K562 (cell line): ENCODE data around the gene C6orf15. TPM values are rescaled to one million over a fixed set of nuclear protein-coding genes. Genes with fewer than 3 reads are reported as not detected.

Experiments
- ATAC-seq: fragments of 200-7000 bp; cut with Tn5 transposase; 3 replicates; pipeline ENCODE4 v1.9.1; 2020; ENCODE audit warnings: moderate library complexity
- BruUV-seq: library from RNA; stranded (reverse); fragments of 400-500 nt; replicated peaks from 2 replicates; lab custom pipeline; 2021; lab: Mats Ljungman, UMichigan
- CTCF ChIA-PET: fragments of 300-600 bp; formaldehyde crosslinking; extraction: SDS; loops from one replicate; lab custom pipeline; 2021; ENCODE audit warnings: low intra/inter-chr PET ratio; lab: Yijun Ruan, JAX
- POLR2A ChIA-PET: fragments of 300-600, 350-650 bp; sonication (Branson Sonifier 250); formaldehyde crosslinking; extraction: SDS; loops from one replicate; lab custom pipeline; 2021; ENCODE audit warnings: antibody characterized with exemption, inconsistent platforms; lab: Yijun Ruan, JAX
- DNase-seq, 4 experiments: peaks; one replicate each; pipeline versions ENCODE4 v3.0.0 to v3.0.0-alpha.2; 2011 to 2018; ENCODE audit warnings: low spot score in 3 of 4, mixed read lengths in 3 of 4; ENCODE audit errors: extremely low read depth in 1 of 4
- FAIRE-seq: peaks from 2 replicates; lab custom pipeline; 2011; peaks lifted over from hg19 to GRCh38; lab: Jason Lieb, UNC
- H2AFZ ChIP-seq: 2 replicates; pipeline ENCODE4 v1.6.0; 2011; ENCODE audit warnings: low read depth, low read length, control low read depth, inconsistent platforms
- H3K27ac ChIP-seq: fragments of 200-600 bp; 3 replicates; pipeline ENCODE4 v1.8.0; 2011; ENCODE audit warnings: low read depth, mild to moderate bottlenecking, control low read depth, inconsistent platforms, low read length, moderate library complexity, mixed read lengths; ENCODE audit errors: extremely low read depth
- H3K27me3 ChIP-seq, 2 experiments: fragments of 300-600 bp in 1 of 2; 2 replicates in 1 of 2; 3 replicates in 1 of 2; pipeline versions ENCODE4 v1.6.0 to v1.8.0; 2011; ENCODE audit warnings: inconsistent platforms in 2 of 2, low read length in 2 of 2, mild to moderate bottlenecking in 1 of 2, mixed read lengths in 1 of 2, moderate library complexity in 1 of 2; ENCODE audit not compliant: control insufficient read depth in 2 of 2, insufficient read depth in 2 of 2
- H3K36me3 ChIP-seq: fragments of 300-600 bp; 3 replicates; pipeline ENCODE4 v1.8.0; 2011; ENCODE audit warnings: mild to moderate bottlenecking, low read length, inconsistent platforms; ENCODE audit not compliant: control insufficient read depth, insufficient read depth
- H3K4me1 ChIP-seq, 2 experiments: fragments of 200-600 bp in 1 of 2; replicated peaks in 1 of 2; 2 replicates in 1 of 2; 3 replicates in 1 of 2; pipeline versions ENCODE4 v1.5.1 to v1.8.0; 2011; ENCODE audit warnings: inconsistent platforms in 2 of 2, low read length in 2 of 2, mild to moderate bottlenecking in 1 of 2, mixed read lengths in 1 of 2, moderate library complexity in 1 of 2; ENCODE audit not compliant: control insufficient read depth in 2 of 2, insufficient read depth in 2 of 2
- H3K4me2 ChIP-seq: 2 replicates; pipeline ENCODE4 v1.6.1; 2011; ENCODE audit warnings: low read length, control low read depth, inconsistent platforms, mixed read lengths; ENCODE audit not compliant: insufficient read depth
- H3K4me3 ChIP-seq: fragments of 200-600 bp; sonication (generic), shearing (Covaris generic); 2 replicates; pipeline ENCODE4 v1.5.1; 2016; ENCODE audit warnings: control low read depth, inconsistent platforms
- H3K79me2 ChIP-seq: fragments of 200-600 bp; 3 replicates; pipeline ENCODE4 v1.8.0; 2011; ENCODE audit warnings: low read length, inconsistent platforms; ENCODE audit not compliant: control insufficient read depth, insufficient read depth
- H3K9ac ChIP-seq, 2 experiments: 2 replicates each; pipeline versions ENCODE4 v1.6.0 to v1.6.1; 2011; ENCODE audit warnings: low read depth in 2 of 2, low read length in 2 of 2, control low read depth in 1 of 2, inconsistent platforms in 1 of 2, mild to moderate bottlenecking in 1 of 2, mixed read lengths in 1 of 2; ENCODE audit not compliant: insufficient read depth in 1 of 2
- H3K9me1 ChIP-seq: one replicate; pipeline ENCODE4 v1.6.0; 2011; ENCODE audit warnings: inconsistent platforms, mild to moderate bottlenecking, low read length, moderate library complexity; ENCODE audit not compliant: control insufficient read depth, insufficient read depth
- H3K9me3 ChIP-seq: replicated peaks from 2 replicates; pipeline ENCODE4 v1.5.1; 2011; ENCODE audit warnings: low read depth, low read length, inconsistent platforms; ENCODE audit not compliant: control insufficient read depth, insufficient read depth
- H4K20me1 ChIP-seq: replicated peaks from 2 replicates; pipeline ENCODE4 v1.6.1; 2011; ENCODE audit warnings: low read length, inconsistent platforms, mixed read lengths; ENCODE audit not compliant: control insufficient read depth, insufficient read depth
- CBFA2T3 ChIP-seq: fragments of 450-650 bp; IDR thresholded peaks from 2 replicates; pipeline ENCODE4 v1.6.1; 2017
- GABPB2 ChIP-seq: fragments of 250-450 bp; sonication (Bioruptor Pico); conservative IDR thresholded peaks from 2 replicates; pipeline ENCODE4 v1.5.1; 2021; ENCODE audit warnings: mild to moderate bottlenecking
- GTF2F1 ChIP-seq: IDR thresholded peaks from 2 replicates; pipeline ENCODE4 v1.6.1; 2011; ENCODE audit warnings: low read depth, low read length, improper control_type of control experiment
- NCOR1 ChIP-seq: fragments of 450-650 bp; IDR thresholded peaks from 2 replicates; pipeline ENCODE4 v1.6.1; 2016; ENCODE audit warnings: mild to moderate bottlenecking, moderate library complexity
- RBFOX2 ChIP-seq: fragments of 200-400 bp; formaldehyde crosslinking; IDR thresholded peaks from 2 replicates; pipeline ENCODE4 v1.6.1; 2017; ENCODE audit warnings: low read depth, mild to moderate bottlenecking, low read length, moderate library complexity
- RCOR1 ChIP-seq, 2 experiments: IDR thresholded peaks; 2 replicates each; pipeline ENCODE4 v1.6.1; 2012; ENCODE audit warnings: low read depth in 2 of 2, low read length in 2 of 2, borderline replicate concordance in 1 of 2, improper control_type of control experiment in 1 of 2
- STAG1 ChIP-seq: sonication (generic); formaldehyde crosslinking; IDR thresholded peaks from 2 replicates; pipeline ENCODE4 v1.5.0; 2020; ENCODE audit warnings: missing genetic modification reagents, borderline replicate concordance
- YY1 ChIP-seq, 3 experiments: IDR thresholded peaks; 2 replicates each; pipeline ENCODE4 v1.6.1; 2011; ENCODE audit warnings: low read length in 2 of 3, mild to moderate bottlenecking in 2 of 3, moderate library complexity in 2 of 3, borderline replicate concordance in 1 of 3, control low read depth in 1 of 3, low read depth in 1 of 3; ENCODE audit not compliant: insufficient read depth in 3 of 3, insufficient replicate concordance in 2 of 3, control insufficient read depth in 1 of 3, insufficient read length in 1 of 3; ENCODE audit errors: extremely low read depth in 1 of 3
- ZNF551 ChIP-seq: fragments of 250-450 bp; sonication (Bioruptor Pico); IDR thresholded peaks from 2 replicates; pipeline ENCODE4 v1.5.0; 2021; ENCODE audit warnings: mild to moderate bottlenecking, moderate library complexity
- ZNF561 ChIP-seq: fragments of 450-650 bp; formaldehyde crosslinking; conservative IDR thresholded peaks from 2 replicates; pipeline ENCODE4 v1.4.0; 2020; ENCODE audit warnings: mild to moderate bottlenecking, moderate library complexity
- ZNF57 ChIP-seq: fragments of 450-650 bp; formaldehyde crosslinking; IDR thresholded peaks from 2 replicates; pipeline ENCODE4 v1.4.0; 2020; ENCODE audit warnings: mild to moderate bottlenecking, moderate library complexity
- ZNF79 ChIP-seq: fragments of 250-450 bp; sonication (Bioruptor Pico); IDR thresholded peaks from 2 replicates; pipeline ENCODE4 v1.4.0; 2020; ENCODE audit warnings: low read depth, mild to moderate bottlenecking, moderate library complexity
- WGBS: fragments of 100-300 bp; shearing (Covaris generic); methylation state at CpG from one replicate; pipeline ENCODE4 v1.1.6; 2016; ENCODE audit warnings: low coverage, mixed read lengths; ENCODE audit not compliant: insufficient coverage; ENCODE audit errors: missing lambda C conversion rate; 5-methylcytosine and 5-hydroxymethylcytosine counted together
- in situ Hi-C: fragments of 300-500 bp; cut with MboI; formaldehyde crosslinking; loops from 4 replicates; pipeline ENCODE4 v1.15.0; 2018; ENCODE audit warnings: inconsistent platforms, mixed read lengths
- intact Hi-C: fragments of 100-400 bp; cut with micrococcal nuclease; formaldehyde crosslinking; loops from 2 replicates; pipeline ENCODE4 v1.14.2; 2022
- polyA plus RNA-seq, 8 experiments: library from polyadenylated mRNA; depleted of rRNA in 4 of 8; stranded (reverse) in 5 of 8; unstranded in 3 of 8; fragments of >200 nt; fragmentation: Nextera tagmentation in 2 of 8; fragmentation: Illumina TruSeq in 1 of 8; extraction: Ambion mirVana in 2 of 8; extraction: Trizol in 1 of 8; gene quantifications; 2 replicates each; pipeline versions ENCODE4 v1.2.1 to v1.2.3, GENCODE V29; 2011 to 2014; ENCODE audit warnings: inconsistent platforms in 1 of 8, missing spikeins in 1 of 8
- total RNA-seq, 7 experiments: library from RNA; depleted of rRNA in 6 of 7; stranded (reverse); fragments of >200 nt in 6 of 7; fragmentation: Illumina TruSeq in 2 of 7; extraction: Trizol in 2 of 7; gene quantifications; 2 replicates each; pipeline versions ENCODE4 v1.2.1 to v1.2.3, GENCODE V29; 2011 to 2021; ENCODE audit warnings: low replicate concordance in 1 of 7
- TF ChIP-seq, protein P1 (sequence below): fragments of 450-650 bp; IDR thresholded peaks from 2 replicates; pipeline ENCODE4 v1.6.1; 2016

The C6orf15 gene
- total and polyA plus RNA-seq, 9 of the 15 experiments (the other 6 are each of a cell fraction or from before 2014, with no cell fraction given), result not detected

GRCh38 chr6:31128093-31128676, 15.8 kb upstream of the C6orf15 start (continued):
- TF ChIP-seq GTF2F1, result no peak
- TF ChIP-seq STAG1 (CRISPR knock-in tag), result peak; percentile 16; the same call in 1 of the 2 replicates
- TF ChIP-seq ZNF561 (CRISPR knock-in tag), result no peak
- TF ChIP-seq, all 486 proteins: peak for 7

DNA sequence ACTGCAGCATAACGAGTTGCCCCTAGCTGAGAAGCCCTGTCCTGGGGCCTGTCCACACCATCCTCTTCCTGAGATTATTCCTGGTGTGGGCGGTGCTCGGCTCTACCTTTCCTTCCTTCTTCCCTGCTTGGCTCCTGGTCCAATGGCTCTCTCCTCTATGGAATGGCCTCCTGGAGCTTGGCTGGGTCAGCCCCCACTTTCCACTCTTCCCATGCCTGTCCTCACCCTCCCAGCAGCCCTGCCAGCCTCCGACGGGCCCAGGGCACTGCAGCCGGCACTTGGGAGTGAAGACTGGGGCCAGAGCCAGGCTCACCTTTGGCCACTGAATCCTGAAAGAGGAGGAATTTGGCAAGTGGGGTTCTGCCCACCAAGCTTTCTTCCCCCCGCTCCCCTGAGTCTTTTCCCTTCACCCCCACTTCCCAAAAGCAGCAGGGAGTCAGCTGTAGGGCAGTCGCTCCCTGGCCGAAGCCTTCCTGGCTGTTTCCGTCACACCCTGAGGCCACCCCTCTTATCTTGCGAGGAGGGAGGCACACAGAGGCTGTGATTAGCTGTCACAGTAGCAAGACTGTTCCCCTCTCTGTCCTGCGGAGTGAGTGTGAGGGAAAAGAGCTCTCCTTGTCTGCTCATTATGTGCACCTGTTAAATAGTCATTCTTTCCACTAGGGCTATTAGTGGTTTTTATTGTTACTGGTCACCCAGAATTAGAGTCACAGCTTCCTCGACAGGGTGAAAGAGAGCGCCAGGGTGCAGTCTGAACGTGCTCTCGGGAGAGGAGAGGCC, 14.2 kb upstream of the C6orf15 start:
- no peak for TF ChIP-seq NCOR1
- no peak for TF ChIP-seq GABPB2
- TF ChIP-seq, protein P1, sequence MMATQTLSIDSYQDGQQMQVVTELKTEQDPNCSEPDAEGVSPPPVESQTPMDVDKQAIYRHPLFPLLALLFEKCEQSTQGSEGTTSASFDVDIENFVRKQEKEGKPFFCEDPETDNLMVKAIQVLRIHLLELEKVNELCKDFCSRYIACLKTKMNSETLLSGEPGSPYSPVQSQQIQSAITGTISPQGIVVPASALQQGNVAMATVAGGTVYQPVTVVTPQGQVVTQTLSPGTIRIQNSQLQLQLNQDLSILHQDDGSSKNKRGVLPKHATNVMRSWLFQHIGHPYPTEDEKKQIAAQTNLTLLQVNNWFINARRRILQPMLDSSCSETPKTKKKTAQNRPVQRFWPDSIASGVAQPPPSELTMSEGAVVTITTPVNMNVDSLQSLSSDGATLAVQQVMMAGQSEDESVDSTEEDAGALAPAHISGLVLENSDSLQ, result peak; percentile 34; the same call in 1 of the 2 replicates
- no peak for TF ChIP-seq YY1 (IDR thresholded peaks at IDR 0.05; ENCODE audit: borderline replicate concordance in 1 of 3, control insufficient read depth in 1 of 3, extremely low read depth in 1 of 3, insufficient read depth in 3 of 3, insufficient read length in 1 of 3, insufficient replicate concordance in 2 of 3, low read depth in 1 of 3, low read length in 2 of 3)
- peak; percentile 31 for TF ChIP-seq CBFA2T3
- peak in 1 of 2 experiments; percentile 75; a peak in 1 of 4 replicates for TF ChIP-seq RCOR1 (IDR thresholded peaks at IDR 0.05; ENCODE audit: borderline replicate concordance in 1 of 2, low read depth in 2 of 2, low read length in 2 of 2)
- TF ChIP-seq ZNF79 (CRISPR knock-in tag), result no peak
- TF ChIP-seq ZNF551 (CRISPR knock-in tag), result no peak
- no peak for TF ChIP-seq ZNF57
- no peak for TF ChIP-seq RBFOX2
- TF ChIP-seq, all 486 proteins: peak for 3
- Histone ChIP-seq H4K20me1 (peaks cover 12% of the 10 kb centered on the region), H3K9me1 (no peaks in the 10 kb centered on the region), H3K79me2 (no peaks in the 10 kb centered on the region), H3K9me3 (no peaks in the 10 kb centered on the region), H3K36me3 (no peaks in the 10 kb centered on the region), H3K9ac (peak overlapping the region in 1 of 2 experiments; percentile 51; a peak in 1 of 4 replicates), H3K4me2 (no peak overlapping the region), H3K4me3 (no peak overlapping the region), H3K27ac (no peak overlapping the region), H3K27me3 (peaks cover 35 to 71% of the 10 kb centered on the region in 2 experiments; a peak in 4 of 5 replicates), H3K4me1 (peaks cover 6 to 14% of the 10 kb centered on the region in 2 experiments; a peak in 4 of 5 replicates), H2AFZ (no peak overlapping the region)
- ChIA-PET CTCF (no interaction called here), POLR2A (interaction anchor here (0.6 to 1.1 kb wide), 3 partner anchors 100 to 316 kb away, joined by 3 read pairs; no protein-coding TSS in a partner anchor)
- no peak for FAIRE-seq
- peak in 2 of 4 experiments; percentile 48 to 50 for DNase-seq
- intact Hi-C loops, result no loop called here
- ATAC-seq, result peak; percentile 67
- in situ Hi-C loops, result no loop called here
- 8% methylated on average over 16 of the region's 16 CpGs for WGBS
- BruUV-seq, result no TSS peak
